ENCODE measurements around the gene CCDC9B.

GRCh38 chr15:40323239-40323952, 17.3 kb downstream of the CCDC9B start, which contains the start of gene INAFM2:
- TF ChIP-seq CTCF (conservative IDR thresholded peaks at IDR 0.05; ENCODE audit: low read depth, low read length) (peak; percentile 50; the same call in 1 of the 2 replicates), EZH2phosphoT487 (IDR thresholded peaks at IDR 0.05; ENCODE audit: borderline replicate concordance, low read length) (no peak)
